PC-9 (cell line): ENCODE data around the gene GARNL3.

ENCODE experiments used
- CTCF ChIP-seq: fragments of 200-600 bp; sonication (generic); conservative IDR thresholded peaks from 2 replicates; pipeline ENCODE4 v1.6.1; 2017; ENCODE audit warnings: mixed run types, antibody characterized with exemption, mild to moderate bottlenecking, moderate library complexity
- EZH2 ChIP-seq: fragments of 200-600 bp; sonication (generic); IDR thresholded peaks from 2 replicates; pipeline ENCODE4 v1.8.0; 2017; ENCODE audit warnings: antibody characterized with exemption, low read depth

GRCh38 chr9:127386249-127386648 lies 121.7 kb downstream of the GARNL3 start:
- TF ChIP-seq CTCF (no peak), EZH2 (no peak)
